Vagina (tissue), 2 donors: ENCODE data around the gene FBXO21.
"Not testable (repeated sequence)": the region's sequence is repeated elsewhere in the genome, so short reads cannot be mapped to it uniquely, and the experiment has no call there.

Experiments used
- POLR2A ChIP-seq, 2 donors: fragments of 450-650 bp; IDR thresholded peaks; one replicate each; pipeline ENCODE4 v1.6.1; 2017; ENCODE audit warnings: antibody characterized with exemption in 2 of 2, mild to moderate bottlenecking in 2 of 2, moderate library complexity in 2 of 2
- POLR2AphosphoS5 ChIP-seq, 2 donors: sonication (generic); formaldehyde crosslinking; IDR thresholded peaks; one replicate each; pipeline ENCODE4 v1.9.0; 2017; ENCODE audit warnings: antibody characterized with exemption in 2 of 2, mild to moderate bottlenecking in 2 of 2, low read depth in 1 of 2; ENCODE audit not compliant: insufficient read depth in 1 of 2
- TF ChIP-seq, protein P1 (sequence below), 3 experiments: fragments of 450-650 bp in 2 of 3; fragments of 200-600 bp in 1 of 3; sonication (generic) in 1 of 3; IDR thresholded peaks; one replicate each; pipeline ENCODE4 v1.5.1; 2017 to 2019; ENCODE audit warnings: antibody characterized with exemption in 3 of 3, mild to moderate bottlenecking in 2 of 3, moderate library complexity in 2 of 3

DNA sequence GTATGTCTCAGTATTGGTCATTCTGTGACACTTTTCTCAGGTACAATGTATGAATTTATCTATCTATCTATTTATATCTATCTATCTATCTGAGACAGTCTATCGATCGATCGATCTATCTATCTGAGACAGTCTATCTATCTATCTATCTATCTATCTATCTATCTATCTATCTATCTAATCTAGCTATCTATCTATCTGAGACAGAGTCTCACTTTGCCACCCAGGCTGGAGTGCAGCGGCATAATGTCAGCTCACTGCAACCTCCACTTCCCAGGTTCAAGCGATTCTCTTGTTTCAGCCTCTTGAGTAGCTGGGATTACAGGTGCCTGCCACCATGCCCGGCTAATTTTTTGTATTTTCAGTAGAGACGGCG is 8.8 kb downstream of the FBXO21 start:
- TF ChIP-seq, protein P1, sequence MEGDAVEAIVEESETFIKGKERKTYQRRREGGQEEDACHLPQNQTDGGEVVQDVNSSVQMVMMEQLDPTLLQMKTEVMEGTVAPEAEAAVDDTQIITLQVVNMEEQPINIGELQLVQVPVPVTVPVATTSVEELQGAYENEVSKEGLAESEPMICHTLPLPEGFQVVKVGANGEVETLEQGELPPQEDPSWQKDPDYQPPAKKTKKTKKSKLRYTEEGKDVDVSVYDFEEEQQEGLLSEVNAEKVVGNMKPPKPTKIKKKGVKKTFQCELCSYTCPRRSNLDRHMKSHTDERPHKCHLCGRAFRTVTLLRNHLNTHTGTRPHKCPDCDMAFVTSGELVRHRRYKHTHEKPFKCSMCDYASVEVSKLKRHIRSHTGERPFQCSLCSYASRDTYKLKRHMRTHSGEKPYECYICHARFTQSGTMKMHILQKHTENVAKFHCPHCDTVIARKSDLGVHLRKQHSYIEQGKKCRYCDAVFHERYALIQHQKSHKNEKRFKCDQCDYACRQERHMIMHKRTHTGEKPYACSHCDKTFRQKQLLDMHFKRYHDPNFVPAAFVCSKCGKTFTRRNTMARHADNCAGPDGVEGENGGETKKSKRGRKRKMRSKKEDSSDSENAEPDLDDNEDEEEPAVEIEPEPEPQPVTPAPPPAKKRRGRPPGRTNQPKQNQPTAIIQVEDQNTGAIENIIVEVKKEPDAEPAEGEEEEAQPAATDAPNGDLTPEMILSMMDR (IDR thresholded peaks at IDR 0.05) = not testable (repeated sequence)
- TF ChIP-seq POLR2A (IDR thresholded peaks at IDR 0.05); POLR2AphosphoS5 (IDR thresholded peaks at IDR 0.05; ENCODE audit: insufficient read depth in 1 of 2, low read depth in 1 of 2): not testable (repeated sequence)
